K562 (cell line): ENCODE measurements around the gene ERRFI1. TPM values are rescaled to one million over a fixed set of nuclear protein-coding genes. Genes with fewer than 3 reads are reported as not detected.
A peak's percentile ranks its signal among the peaks of the same experiment; 100 is the strongest.

Source experiments
- CHAMP1 ChIP-seq: fragments of 450-650 bp; IDR thresholded peaks from 2 replicates; pipeline ENCODE4 v1.6.1; 2016; ENCODE audit warnings: mild to moderate bottlenecking
- OTX1 ChIP-seq: fragments of 450-650 bp; formaldehyde crosslinking; IDR thresholded peaks from 2 replicates; pipeline ENCODE4 v1.4.0; 2022; ENCODE audit warnings: mild to moderate bottlenecking
- SUPT5H ChIP-seq: fragments of 450-650 bp; IDR thresholded peaks from 2 replicates; pipeline ENCODE4 v1.6.1; 2016
- ZFX ChIP-seq: sonication (generic); formaldehyde crosslinking; IDR thresholded peaks from 2 replicates; pipeline ENCODE4 v1.8.0; 2022; ENCODE audit warnings: mild to moderate bottlenecking, missing genetic modification reagents, moderate library complexity
- ZNF12 ChIP-seq: sonication (generic); formaldehyde crosslinking; IDR thresholded peaks from 2 replicates; pipeline ENCODE4 v1.4.0; 2020; ENCODE audit warnings: mild to moderate bottlenecking, missing genetic modification reagents
- ZNF324 ChIP-seq: fragments of 250-450 bp; sonication (Bioruptor Pico); IDR thresholded peaks from 2 replicates; pipeline ENCODE4 v1.4.0; 2020; ENCODE audit warnings: mild to moderate bottlenecking
- ZNF445 ChIP-seq: fragments of 250-450 bp; sonication (Bioruptor Pico); IDR thresholded peaks from 2 replicates; pipeline ENCODE4 v1.4.0; 2020; ENCODE audit warnings: low read depth, mild to moderate bottlenecking, moderate library complexity
- ZNF511 ChIP-seq: sonication (generic); formaldehyde crosslinking; IDR thresholded peaks from 2 replicates; pipeline ENCODE4 v1.8.0; 2022; ENCODE audit warnings: mild to moderate bottlenecking, missing genetic modification reagents
- ZNF592 ChIP-seq: fragments of 450-650 bp; IDR thresholded peaks from 2 replicates; pipeline ENCODE4 v1.6.1; 2017; ENCODE audit warnings: antibody characterized with exemption, mild to moderate bottlenecking
- ZNF76 ChIP-seq: fragments of 250-450 bp; sonication (Bioruptor Pico); IDR thresholded peaks from 2 replicates; pipeline ENCODE4 v1.4.0; 2020; ENCODE audit warnings: mild to moderate bottlenecking, moderate library complexity, borderline replicate concordance
- polyA plus RNA-seq, 8 experiments: library from polyadenylated mRNA; depleted of rRNA in 4 of 8; stranded (reverse) in 5 of 8; unstranded in 3 of 8; fragments of >200 nt; fragmentation: Nextera tagmentation in 2 of 8; fragmentation: Illumina TruSeq in 1 of 8; extraction: Ambion mirVana in 2 of 8; extraction: Trizol in 1 of 8; gene quantifications; 2 replicates each; pipeline versions ENCODE4 v1.2.1 to v1.2.3, GENCODE V29; 2011 to 2014; ENCODE audit warnings: inconsistent platforms in 1 of 8, missing spikeins in 1 of 8
- total RNA-seq, 7 experiments: library from RNA; depleted of rRNA in 6 of 7; stranded (reverse); fragments of >200 nt in 6 of 7; fragmentation: Illumina TruSeq in 2 of 7; extraction: Trizol in 2 of 7; gene quantifications; 2 replicates each; pipeline versions ENCODE4 v1.2.1 to v1.2.3, GENCODE V29; 2011 to 2021; ENCODE audit warnings: low replicate concordance in 1 of 7
- TF ChIP-seq, protein P1 (sequence below): fragments of 200-400 bp; formaldehyde crosslinking; IDR thresholded peaks from 2 replicates; pipeline ENCODE4 v1.6.1; 2017; ENCODE audit warnings: mild to moderate bottlenecking, low read depth, low read length, moderate library complexity
- TF ChIP-seq, protein P2 (sequence below): fragments of 250-450 bp; sonication (Bioruptor Pico); IDR thresholded peaks from 2 replicates; pipeline ENCODE4 v1.8.0; 2022; ENCODE audit warnings: moderate library complexity, mild to moderate bottlenecking, inconsistent platforms
- TF ChIP-seq, protein P3 (sequence below), 2 experiments: fragments of 450-650 bp; IDR thresholded peaks; 2 replicates each; pipeline ENCODE4 v1.6.1; 2016
- TF ChIP-seq, protein P4 (sequence below): fragments of 250-450 bp; sonication (Bioruptor Pico); IDR thresholded peaks from 2 replicates; pipeline ENCODE4 v1.8.0; 2021; ENCODE audit warnings: moderate library complexity, mild to moderate bottlenecking, inconsistent platforms

Gene ERRFI1
- total and polyA plus RNA-seq, 9 of the 15 experiments (the other 6 are each of a cell fraction or from before 2014, with no cell fraction given) = 0.67 to 4.4 (median 1.1) TPM

GRCh38 chr1:8004803-8005573 lies 21.1 kb downstream of the ERRFI1 start (continued):
- no peak for TF ChIP-seq ZNF511 (CRISPR knock-in tag)
- no peak; the same call in 1 of the 2 replicates for TF ChIP-seq ZFX (CRISPR knock-in tag)
- no peak; the same call in 1 of the 2 replicates for TF ChIP-seq ZNF12
- TF ChIP-seq, protein P1, sequence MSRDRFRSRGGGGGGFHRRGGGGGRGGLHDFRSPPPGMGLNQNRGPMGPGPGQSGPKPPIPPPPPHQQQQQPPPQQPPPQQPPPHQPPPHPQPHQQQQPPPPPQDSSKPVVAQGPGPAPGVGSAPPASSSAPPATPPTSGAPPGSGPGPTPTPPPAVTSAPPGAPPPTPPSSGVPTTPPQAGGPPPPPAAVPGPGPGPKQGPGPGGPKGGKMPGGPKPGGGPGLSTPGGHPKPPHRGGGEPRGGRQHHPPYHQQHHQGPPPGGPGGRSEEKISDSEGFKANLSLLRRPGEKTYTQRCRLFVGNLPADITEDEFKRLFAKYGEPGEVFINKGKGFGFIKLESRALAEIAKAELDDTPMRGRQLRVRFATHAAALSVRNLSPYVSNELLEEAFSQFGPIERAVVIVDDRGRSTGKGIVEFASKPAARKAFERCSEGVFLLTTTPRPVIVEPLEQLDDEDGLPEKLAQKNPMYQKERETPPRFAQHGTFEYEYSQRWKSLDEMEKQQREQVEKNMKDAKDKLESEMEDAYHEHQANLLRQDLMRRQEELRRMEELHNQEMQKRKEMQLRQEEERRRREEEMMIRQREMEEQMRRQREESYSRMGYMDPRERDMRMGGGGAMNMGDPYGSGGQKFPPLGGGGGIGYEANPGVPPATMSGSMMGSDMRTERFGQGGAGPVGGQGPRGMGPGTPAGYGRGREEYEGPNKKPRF = no peak
- TF ChIP-seq SUPT5H = no peak
- TF ChIP-seq, protein P2, sequence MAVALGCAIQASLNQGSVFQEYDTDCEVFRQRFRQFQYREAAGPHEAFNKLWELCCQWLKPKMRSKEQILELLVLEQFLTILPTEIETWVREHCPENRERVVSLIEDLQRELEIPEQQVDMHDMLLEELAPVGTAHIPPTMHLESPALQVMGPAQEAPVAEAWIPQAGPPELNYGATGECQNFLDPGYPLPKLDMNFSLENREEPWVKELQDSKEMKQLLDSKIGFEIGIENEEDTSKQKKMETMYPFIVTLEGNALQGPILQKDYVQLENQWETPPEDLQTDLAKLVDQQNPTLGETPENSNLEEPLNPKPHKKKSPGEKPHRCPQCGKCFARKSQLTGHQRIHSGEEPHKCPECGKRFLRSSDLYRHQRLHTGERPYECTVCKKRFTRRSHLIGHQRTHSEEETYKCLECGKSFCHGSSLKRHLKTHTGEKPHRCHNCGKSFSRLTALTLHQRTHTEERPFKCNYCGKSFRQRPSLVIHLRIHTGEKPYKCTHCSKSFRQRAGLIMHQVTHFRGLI (CRISPR knock-in tag) = no peak
- TF ChIP-seq, protein P3, sequence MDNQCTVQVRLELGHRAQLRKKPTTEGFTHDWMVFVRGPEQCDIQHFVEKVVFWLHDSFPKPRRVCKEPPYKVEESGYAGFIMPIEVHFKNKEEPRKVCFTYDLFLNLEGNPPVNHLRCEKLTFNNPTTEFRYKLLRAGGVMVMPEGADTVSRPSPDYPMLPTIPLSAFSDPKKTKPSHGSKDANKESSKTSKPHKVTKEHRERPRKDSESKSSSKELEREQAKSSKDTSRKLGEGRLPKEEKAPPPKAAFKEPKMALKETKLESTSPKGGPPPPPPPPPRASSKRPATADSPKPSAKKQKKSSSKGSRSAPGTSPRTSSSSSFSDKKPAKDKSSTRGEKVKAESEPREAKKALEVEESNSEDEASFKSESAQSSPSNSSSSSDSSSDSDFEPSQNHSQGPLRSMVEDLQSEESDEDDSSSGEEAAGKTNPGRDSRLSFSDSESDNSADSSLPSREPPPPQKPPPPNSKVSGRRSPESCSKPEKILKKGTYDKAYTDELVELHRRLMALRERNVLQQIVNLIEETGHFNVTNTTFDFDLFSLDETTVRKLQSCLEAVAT (IDR thresholded peaks at IDR 0.05) = 0 out of 4 replicates have a peak, but pooled peaks of 1 of the 2 experiments have one; percentile 29
- TF ChIP-seq CHAMP1 = no peak; the same call in 1 of the 2 replicates
- no peak for TF ChIP-seq OTX1 (CRISPR knock-in tag)
- TF ChIP-seq ZNF592 = no peak
- no peak for TF ChIP-seq ZNF324
- no peak for TF ChIP-seq ZNF76 (CRISPR knock-in tag)
- TF ChIP-seq, protein P4, sequence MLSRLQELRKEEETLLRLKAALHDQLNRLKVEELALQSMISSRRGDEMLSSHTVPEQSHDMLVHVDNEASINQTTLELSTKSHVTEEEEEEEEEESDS (CRISPR knock-in tag) = no peak
- no peak for TF ChIP-seq ZNF445 (CRISPR knock-in tag)
